Cardiac muscle cell (in vitro differentiated cells and primary cell): ENCODE measurements around the gene ROPN1L. TPM values are rescaled to one million over a fixed set of nuclear protein-coding genes. Genes with fewer than 3 reads are reported as not detected.

Source experiments
- DNase-seq, 2 donors: peaks; one replicate each; pipeline versions ENCODE4 v3.0.0 to v3.0.0-alpha.2; 2010 to 2017; ENCODE audit warnings: low read depth in 1 of 2, low spot score in 1 of 2
- H3K27ac ChIP-seq: fragments of 200-600 bp; sonication (generic); 2 replicates; pipeline ENCODE4 v1.5.1; 2016
- H3K27me3 ChIP-seq: fragments of 200-600 bp; sonication (generic); 2 replicates; pipeline ENCODE4 v1.6.0; 2016; ENCODE audit warnings: control low read depth
- H3K36me3 ChIP-seq: fragments of 200-600 bp; sonication (generic); 2 replicates; pipeline ENCODE4 v1.5.1; 2016; ENCODE audit warnings: control low read depth
- H3K4me1 ChIP-seq: fragments of 200-600 bp; sonication (generic); 2 replicates; pipeline ENCODE4 v1.8.1; 2017; ENCODE audit warnings: low read depth, mild to moderate bottlenecking, mixed run types
- H3K4me3 ChIP-seq: fragments of 200-600 bp; sonication (generic); 2 replicates; pipeline ENCODE4 v1.5.1; 2016; ENCODE audit warnings: mild to moderate bottlenecking
- H3K9me3 ChIP-seq: fragments of 200-600 bp; sonication (generic); 2 replicates; pipeline ENCODE4 v1.5.1; 2017; ENCODE audit warnings: low read depth, mild to moderate bottlenecking, control low read depth
- CTCF ChIP-seq: IDR thresholded peaks from 2 replicates; pipeline ENCODE4 v1.5.1; 2012; ENCODE audit warnings: low read depth, mild to moderate bottlenecking, low read length
- polyA plus RNA-seq: library from polyadenylated mRNA; unstranded; fragments of >200 nt; fragmentation: Nextera tagmentation; extraction: Ambion mirVana; gene quantifications from 2 replicates; pipeline ENCODE4 v1.2.1, GENCODE V29; 2016
- total RNA-seq: library from RNA; depleted of rRNA; stranded (reverse); fragments of >200 nt; gene quantifications from 2 replicates; pipeline ENCODE4 v1.2.3, GENCODE V29; 2016

Gene ROPN1L
- total and polyA plus RNA-seq, 2 experiments from 2014 or later = 1.3 TPM

- TF ChIP-seq CTCF = no peak
- Histone ChIP-seq H3K27me3 (no peaks in the 10 kb centered on the region), H3K36me3 (no peaks in the 10 kb centered on the region), H3K27ac (no peak overlapping the region), H3K9me3 (no peaks in the 10 kb centered on the region), H3K4me1 (peaks cover 9% of the 10 kb centered on the region), H3K4me3 (no peak overlapping the region)
- DNase-seq = no peak
These were observed 22.5 kb downstream of the ROPN1L start for GRCh38 chr5:10464173-10464572.

- no peak for DNase-seq
- peaks cover 9% of the 10 kb centered on the region for H3K4me1 ChIP-seq
- no peak for TF ChIP-seq CTCF
These were observed 24.0 kb downstream of the ROPN1L start for GRCh38 chr5:10465726-10466125.

GRCh38 chr5:10466446-10467073 lies 24.9 kb downstream of the ROPN1L start:
- Histone ChIP-seq H3K27me3 (no peaks in the 10 kb centered on the region), H3K4me3 (no peak overlapping the region), H3K4me1 (peaks cover 9% of the 10 kb centered on the region), H3K27ac (no peak overlapping the region), H3K9me3 (no peaks in the 10 kb centered on the region), H3K36me3 (no peaks in the 10 kb centered on the region)
- TF ChIP-seq CTCF = no peak
- DNase-seq = no peak

More at GRCh38 chr5:10465726-10466125, 24.0 kb downstream of the ROPN1L start:
- Histone ChIP-seq H3K9me3 (no peaks in the 10 kb centered on the region), H3K36me3 (no peaks in the 10 kb centered on the region), H3K27me3 (no peaks in the 10 kb centered on the region), H3K4me3 (no peak overlapping the region), H3K27ac (no peak overlapping the region)

GRCh38 chr5:10467281-10468198 lies 25.9 kb downstream of the ROPN1L start:
- H3K27me3 ChIP-seq = no peaks in the 10 kb centered on the region
- DNase-seq = peak in 1 of 2 donors; percentile 64

GRCh38 chr5:10468256-10468655 lies 26.6 kb downstream of the ROPN1L start:
- no peaks in the 10 kb centered on the region for H3K27me3 ChIP-seq
- peaks cover 9% of the 10 kb centered on the region for H3K4me1 ChIP-seq
- H3K9me3 ChIP-seq = no peaks in the 10 kb centered on the region
- TF ChIP-seq CTCF = no peak
- DNase-seq = no peak
- H3K4me3 ChIP-seq = no peak overlapping the region
- H3K36me3 ChIP-seq = no peaks in the 10 kb centered on the region
- no peak overlapping the region for H3K27ac ChIP-seq

More at GRCh38 chr5:10467281-10468198, 25.9 kb downstream of the ROPN1L start:
- no peaks in the 10 kb centered on the region for H3K9me3 ChIP-seq
- H3K36me3 ChIP-seq = no peaks in the 10 kb centered on the region
- TF ChIP-seq CTCF = no peak
- peaks cover 9% of the 10 kb centered on the region for H3K4me1 ChIP-seq
- H3K4me3 ChIP-seq = no peak overlapping the region
- no peak overlapping the region for H3K27ac ChIP-seq
